Measurements from ENCODE around the gene ZBTB20. TPM values are rescaled to one million over a fixed set of nuclear protein-coding genes. Genes with fewer than 3 reads are reported as not detected.

The ZBTB20 gene
- total and polyA plus RNA-seq, 10 of the 15 experiments (the other 5 are each of a cell fraction or from before 2014, with no cell fraction given): 0.20 to 5.5 (median 2.2) TPM

GRCh38 chr3:114899186-114899931 lies 247.7 kb downstream of the ZBTB20 start:
- H3K79me2 ChIP-seq (ENCODE audit: control insufficient read depth, insufficient read depth, low read length): no peaks in the 10 kb centered on the region
- no peak overlapping the region for H2AFZ ChIP-seq (ENCODE audit: control insufficient read depth, low read depth, low read length)
- no peaks in the 10 kb centered on the region for H3K9me3 ChIP-seq (replicated peaks; ENCODE audit: control insufficient read depth, insufficient read depth, low read length)
- H3K4me2 ChIP-seq (ENCODE audit: control insufficient read depth, insufficient read depth): no peak overlapping the region
- TF ChIP-seq ELK1 (IDR thresholded peaks at IDR 0.05; ENCODE audit: low read depth, low read length) (no peak), CTCF (IDR thresholded peaks at IDR 0.05 in 2 of 3, conservative IDR thresholded peaks at IDR 0.05 in 1 of 3; ENCODE audit: control insufficient read depth in 2 of 3, extremely low read depth in 1 of 3, insufficient read depth in 1 of 3, low read depth in 3 of 3, low read length in 3 of 3) (no peak), PAX8 (IDR thresholded peaks at IDR 0.05) (no peak), ESRRA (IDR thresholded peaks at IDR 0.05; ENCODE audit: low read length) (no peak), ATF7 (IDR thresholded peaks at IDR 0.05; ENCODE audit: low read depth) (no peak), SMC3 (IDR thresholded peaks at IDR 0.05; ENCODE audit: borderline replicate concordance, low read length) (no peak)
- H3K4me1 ChIP-seq (ENCODE audit: control insufficient read depth, insufficient read depth, low read length): no peaks in the 10 kb centered on the region
- RAD21 ChIA-PET (ENCODE audit: unreplicated experiment): no interaction called here
- WGBS (ENCODE audit: insufficient coverage, insufficient replicate concordance, low lambda C conversion rate, missing lambda C conversion rate): 53% methylated on average over 4 of the region's 4 CpGs
- BruUV-seq (replicated peaks): no TSS peak
- no peak overlapping the region for H3K4me3 ChIP-seq
- SMC1A ChIA-PET (ENCODE audit: uncharacterized antibody, unreplicated experiment): interaction anchor here (1.0 to 1.5 kb wide), 2 partner anchors 10 kb away, joined by 3 to 6 read pairs; no protein-coding TSS in a partner anchor
- no peak overlapping the region for H3K9ac ChIP-seq (ENCODE audit: control insufficient read depth, insufficient read depth, low read length)
- CTCF ChIA-PET: no interaction called here
- FAIRE-seq: no peak
- H3K27me3 ChIP-seq (replicated peaks in 1 of 2; ENCODE audit: control insufficient read depth in 2 of 2, insufficient read depth in 2 of 2, low read length in 1 of 2): no peaks in the 10 kb centered on the region
- intact Hi-C loops (cut with micrococcal nuclease; ENCODE audit: unreplicated experiment): no loop called here
- no peak overlapping the region for H3K27ac ChIP-seq (ENCODE audit: control insufficient read depth, insufficient read depth)
- POLR2A ChIA-PET: interaction anchor here (0.6 kb wide), 1 partner anchor 322 kb away, joined by 3 read pairs; no protein-coding TSS in a partner anchor
- H4K20me1 ChIP-seq (ENCODE audit: control insufficient read depth, insufficient read depth): no peaks in the 10 kb centered on the region
- in situ Hi-C loops (cut with MboI): no loop called here
- no peak for ATAC-seq
- DNase-seq (ENCODE audit: low read depth, low spot score): no peak
- H3K36me3 ChIP-seq (ENCODE audit: control insufficient read depth in 2 of 2, insufficient read depth in 2 of 2, low read length in 1 of 2): no peaks in the 10 kb centered on the region
